HG03558 (cell line): ENCODE data around the gene SAMD15.
"Not testable (repeated sequence)": the region's sequence is repeated elsewhere in the genome, so short reads cannot be mapped to it uniquely, and the experiment has no call there.

Experiments used
- ATAC-seq: cut with Tn5 transposase; IDR thresholded peaks from one replicate; pipeline ENCODE4 v1.9.1; 2021; ENCODE audit warnings: moderate number of reproducible peaks; ENCODE audit not compliant: unreplicated experiment; ENCODE audit errors: extremely low read depth

The SAMD15 gene

GRCh38 chr14:77375164-77375950 is 1.8 kb upstream of the SAMD15 start:
- no peak for ATAC-seq

- no peak for ATAC-seq
Observed at GRCh38 chr14:77375973-77376770, 1.0 kb upstream of the SAMD15 start.

GRCh38 chr14:77377502-77377844 is 294 bp downstream of the SAMD15 start:
- ATAC-seq = no peak

- ATAC-seq = no peak
Observed at GRCh38 chr14:77378701-77379100, 1.5 kb downstream of the SAMD15 start.

- ATAC-seq = no peak
Observed at GRCh38 chr14:77390188-77390587, 13.0 kb downstream of the SAMD15 start.

- no peak for ATAC-seq
Observed at GRCh38 chr14:77400216-77400615, 23.0 kb downstream of the SAMD15 start.

GRCh38 chr14:77403768-77404167 is 26.6 kb downstream of the SAMD15 start:
- no peak for ATAC-seq

GRCh38 chr14:77406086-77406485 is 28.9 kb downstream of the SAMD15 start:
- no peak for ATAC-seq

GRCh38 chr14:77406718-77407117 is 29.5 kb downstream of the SAMD15 start:
- ATAC-seq = no peak

GRCh38 chr14:77407158-77407557 is 30.0 kb downstream of the SAMD15 start:
- ATAC-seq = no peak

- no peak for ATAC-seq
Observed at GRCh38 chr14:77409131-77409533, 32.0 kb downstream of the SAMD15 start.

GRCh38 chr14:77415403-77416030 is 38.3 kb downstream of the SAMD15 start:
- ATAC-seq = not testable (repeated sequence)

- ATAC-seq = not testable (repeated sequence)
Observed at GRCh38 chr14:77416098-77416497, 38.9 kb downstream of the SAMD15 start.

- no peak for ATAC-seq
Observed at GRCh38 chr14:77416836-77417235, 39.7 kb downstream of the SAMD15 start.

- ATAC-seq = no peak
Observed at GRCh38 chr14:77421201-77421600, 44.0 kb downstream of the SAMD15 start.

GRCh38 chr14:77423423-77423822 is 46.2 kb downstream of the SAMD15 start, which contains the start of gene NOXRED1:
NOXRED1 (minus strand) TSS chr14:77423523; CDS start chr14:77422889, 634 bp downstream.
- no peak for ATAC-seq

- no peak for ATAC-seq
Observed at GRCh38 chr14:77424862-77425261, 47.7 kb downstream of the SAMD15 start.

GRCh38 chr14:77426396-77426795 is 49.2 kb downstream of the SAMD15 start:
- no peak for ATAC-seq

GRCh38 chr14:77436042-77436441 is 58.9 kb downstream of the SAMD15 start:
- ATAC-seq = no peak

- ATAC-seq = no peak
Observed at GRCh38 chr14:77438596-77438995, 61.4 kb downstream of the SAMD15 start.

GRCh38 chr14:77439861-77440260 is 62.7 kb downstream of the SAMD15 start:
- no peak for ATAC-seq
